Adipocyte (in vitro differentiated cells): ENCODE results near the gene AGPS.
"Not testable (repeated sequence)": the region's sequence is repeated elsewhere in the genome, so short reads cannot be mapped to it uniquely, and the experiment has no call there.

Source experiments
- DNase-seq: peaks from one replicate; pipeline ENCODE4 v3.0.0-alpha.2; 2015; ENCODE audit warnings: low read depth
- H3K27me3 ChIP-seq: replicated peaks from 2 replicates; pipeline ENCODE4 v1.7.0; 2013; ENCODE audit warnings: mild to moderate bottlenecking, low read length, moderate library complexity; ENCODE audit not compliant: control insufficient read depth, insufficient read depth
- H3K36me3 ChIP-seq: 2 replicates; pipeline ENCODE4 v1.7.0; 2013; ENCODE audit warnings: low read length, mild to moderate bottlenecking, moderate library complexity; ENCODE audit not compliant: control insufficient read depth, insufficient read depth, severe bottlenecking
- H3K4me1 ChIP-seq: 2 replicates; pipeline ENCODE4 v1.7.0; 2013; ENCODE audit warnings: mild to moderate bottlenecking, low read length, moderate library complexity; ENCODE audit not compliant: control insufficient read depth, insufficient read depth
- H3K4me3 ChIP-seq: 2 replicates; pipeline ENCODE4 v1.7.0; 2013; ENCODE audit warnings: mild to moderate bottlenecking, low read length, moderate library complexity
- H3K9ac ChIP-seq: 2 replicates; pipeline ENCODE4 v1.7.0; 2013; ENCODE audit warnings: mild to moderate bottlenecking, low read length, moderate library complexity
- H3K9me3 ChIP-seq: 2 replicates; pipeline ENCODE4 v1.7.0; 2013; ENCODE audit warnings: mild to moderate bottlenecking, low read length, moderate library complexity; ENCODE audit not compliant: control insufficient read depth

The AGPS gene

GRCh38 chr2:177400337-177400923 is 7.9 kb downstream of the AGPS start:
- Histone ChIP-seq H3K27me3 (no peaks in the 10 kb centered on the region), H3K4me3 (no peak overlapping the region), H3K9me3 (no peaks in the 10 kb centered on the region), H3K4me1 (peaks cover 65% of the 10 kb centered on the region), H3K9ac (no peak overlapping the region), H3K36me3 (no peaks in the 10 kb centered on the region)
- no peak for DNase-seq

- H3K4me1 ChIP-seq, result peaks cover 54% of the 10 kb centered on the region
- H3K9ac ChIP-seq, result no peak overlapping the region
- no peak for DNase-seq
- no peaks in the 10 kb centered on the region for H3K27me3 ChIP-seq
- no peak overlapping the region for H3K4me3 ChIP-seq
- no peaks in the 10 kb centered on the region for H3K36me3 ChIP-seq
- H3K9me3 ChIP-seq, result no peaks in the 10 kb centered on the region
Observed at GRCh38 chr2:177402096-177402495, 9.5 kb downstream of the AGPS start.

- peak overlapping the region; percentile 24 for H3K9ac ChIP-seq
- peak overlapping the region; percentile 55 for H3K4me3 ChIP-seq
- DNase-seq, result no peak
- peaks cover 37% of the 10 kb centered on the region for H3K4me1 ChIP-seq
- no peaks in the 10 kb centered on the region for H3K27me3 ChIP-seq
- no peaks in the 10 kb centered on the region for H3K36me3 ChIP-seq
- H3K9me3 ChIP-seq, result no peaks in the 10 kb centered on the region
Observed at GRCh38 chr2:177403838-177404237, 11.3 kb downstream of the AGPS start.

- no peak for DNase-seq
- Histone ChIP-seq H3K4me3 (peak overlapping the region; percentile 55), H3K4me1 (peaks cover 33% of the 10 kb centered on the region), H3K9ac (peak overlapping the region; percentile 24), H3K36me3 (no peaks in the 10 kb centered on the region), H3K27me3 (no peaks in the 10 kb centered on the region), H3K9me3 (no peaks in the 10 kb centered on the region)
Observed at GRCh38 chr2:177404243-177404642, 11.7 kb downstream of the AGPS start.

GRCh38 chr2:177405029-177405692 is 12.6 kb downstream of the AGPS start:
- Histone ChIP-seq H3K4me3 (no peak overlapping the region), H3K27me3 (no peaks in the 10 kb centered on the region), H3K9ac (no peak overlapping the region), H3K9me3 (no peaks in the 10 kb centered on the region), H3K36me3 (no peaks in the 10 kb centered on the region), H3K4me1 (peaks cover 27% of the 10 kb centered on the region)
- DNase-seq, result no peak

GRCh38 chr2:177406182-177406581 is 13.6 kb downstream of the AGPS start:
- Histone ChIP-seq H3K4me1 (peaks cover 20% of the 10 kb centered on the region), H3K4me3 (no peak overlapping the region)
- no peak for DNase-seq

GRCh38 chr2:177407031-177407430 is 14.5 kb downstream of the AGPS start:
- Histone ChIP-seq H3K4me3 (no peak overlapping the region), H3K27me3 (no peaks in the 10 kb centered on the region), H3K36me3 (no peaks in the 10 kb centered on the region), H3K9me3 (no peaks in the 10 kb centered on the region), H3K4me1 (peaks cover 20% of the 10 kb centered on the region), H3K9ac (no peak overlapping the region)
- DNase-seq, result no peak

More at GRCh38 chr2:177406182-177406581, 13.6 kb downstream of the AGPS start:
- no peak overlapping the region for H3K9ac ChIP-seq
- H3K27me3 ChIP-seq, result no peaks in the 10 kb centered on the region
- H3K36me3 ChIP-seq, result no peaks in the 10 kb centered on the region
- H3K9me3 ChIP-seq, result no peaks in the 10 kb centered on the region

GRCh38 chr2:177410629-177411028 is 18.1 kb downstream of the AGPS start:
- not testable (repeated sequence) for DNase-seq, H3K27me3 ChIP-seq, H3K4me3 ChIP-seq, H3K9me3 ChIP-seq, H3K4me1 ChIP-seq, H3K9ac ChIP-seq, H3K36me3 ChIP-seq

GRCh38 chr2:177413703-177414102 is 21.1 kb downstream of the AGPS start:
- H3K36me3 ChIP-seq, result no peaks in the 10 kb centered on the region
- no peak for DNase-seq
- no peaks in the 10 kb centered on the region for H3K27me3 ChIP-seq
- H3K9me3 ChIP-seq, result no peaks in the 10 kb centered on the region
- H3K9ac ChIP-seq, result no peak overlapping the region
- peaks cover 8% of the 10 kb centered on the region for H3K4me1 ChIP-seq
- H3K4me3 ChIP-seq, result no peak overlapping the region

GRCh38 chr2:177419274-177419673 is 26.7 kb downstream of the AGPS start:
- DNase-seq, result peak; percentile 65

GRCh38 chr2:177422271-177422670 is 29.7 kb downstream of the AGPS start:
- no peak overlapping the region for H3K4me3 ChIP-seq
- H3K36me3 ChIP-seq, result no peaks in the 10 kb centered on the region
- DNase-seq, result no peak
- H3K27me3 ChIP-seq, result no peaks in the 10 kb centered on the region
- H3K9me3 ChIP-seq, result peaks cover 2% of the 10 kb centered on the region
- peaks cover 22% of the 10 kb centered on the region for H3K4me1 ChIP-seq
- H3K9ac ChIP-seq, result no peak overlapping the region

More at GRCh38 chr2:177419274-177419673, 26.7 kb downstream of the AGPS start:
- Histone ChIP-seq H3K9me3 (no peaks in the 10 kb centered on the region), H3K27me3 (no peaks in the 10 kb centered on the region), H3K36me3 (no peaks in the 10 kb centered on the region), H3K4me3 (peak overlapping the region; percentile 56), H3K4me1 (peaks cover 22% of the 10 kb centered on the region), H3K9ac (peak overlapping the region; percentile 23)
